A549 (cell line): ENCODE measurements around the gene C20orf141.

Experiments
- CHD4 ChIP-seq: fragments of 200-600 bp; sonication (generic); IDR thresholded peaks from 2 replicates; pipeline ENCODE4 v1.6.1; 2016; ENCODE audit warnings: antibody characterized with exemption, mild to moderate bottlenecking, borderline replicate concordance
- CTCF ChIP-seq: fragments of >200 bp; sonication (Bioruptor Twin); formaldehyde crosslinking; IDR thresholded peaks from 3 replicates; pipeline ENCODE4 v1.5.1; 2016
- HMGXB4 ChIP-seq: fragments of 250-450 bp; sonication (Bioruptor Pico); IDR thresholded peaks from 2 replicates; pipeline ENCODE4 v1.5.0; 2021; ENCODE audit warnings: mild to moderate bottlenecking, moderate library complexity, borderline replicate concordance
- MAZ ChIP-seq: fragments of 150-350 bp; IDR thresholded peaks from 2 replicates; pipeline ENCODE4 v1.6.1; 2014; ENCODE audit warnings: antibody characterized with exemption, low read depth, low read length, borderline replicate concordance
- POLR2A ChIP-seq: IDR thresholded peaks from 2 replicates; pipeline ENCODE4 v1.6.1; 2012; ENCODE audit warnings: mild to moderate bottlenecking, low read length
- ZC3H11A ChIP-seq: fragments of 450-650 bp; IDR thresholded peaks from 2 replicates; pipeline ENCODE4 v1.6.1; 2014; ENCODE audit warnings: antibody characterized with exemption, mild to moderate bottlenecking

DNA sequence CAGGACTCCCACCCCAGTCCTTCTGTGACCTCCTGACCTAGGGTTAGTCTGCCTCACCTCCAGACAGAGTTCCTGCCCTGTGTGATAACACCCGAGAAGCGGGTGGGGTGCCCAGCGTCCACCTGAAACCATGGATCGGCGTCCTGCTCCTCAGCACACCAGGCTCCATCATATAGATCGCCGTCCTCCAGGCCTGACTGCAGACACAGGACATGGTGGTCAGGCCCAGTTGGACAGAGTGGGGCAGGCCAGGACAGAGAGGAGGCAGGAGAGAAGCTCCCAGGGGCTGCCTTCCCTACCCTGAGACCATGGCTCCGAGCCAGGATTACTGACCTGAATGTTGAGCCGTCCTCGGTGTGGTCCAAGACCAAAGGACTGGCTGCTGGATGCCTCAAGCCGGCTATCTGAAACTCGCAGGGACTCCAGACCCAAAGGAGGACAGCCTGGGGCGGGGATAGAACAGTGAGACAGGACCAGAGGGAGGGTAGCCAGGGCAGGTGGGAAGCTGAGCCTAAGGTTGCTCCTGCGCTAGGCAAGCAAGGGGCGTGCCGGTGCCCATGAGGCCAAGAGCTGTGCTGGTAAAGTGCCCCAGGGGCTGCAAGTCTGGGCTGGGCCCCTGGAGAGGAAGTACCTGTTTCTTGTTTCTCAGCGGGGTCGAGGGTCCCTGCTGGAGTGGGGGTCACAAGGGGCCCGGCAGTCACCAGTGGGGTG lies 16.5 kb upstream of the C20orf141 start:
- TF ChIP-seq POLR2A (no peak), HMGXB4 (CRISPR knock-in tag) (no peak), CHD4 (no peak), CTCF (no peak), ZC3H11A (no peak), MAZ (no peak)
